Prostate gland (tissue), 2 donors: Measurements from ENCODE around the gene CTNND2. TPM values are rescaled to one million over a fixed set of nuclear protein-coding genes. Genes with fewer than 3 reads are reported as not detected.

Experiments used
- DNase-seq: peaks from one replicate; pipeline ENCODE4 v3.0.0-alpha.2; 2019; ENCODE audit warnings: low spot score
- H3K27ac ChIP-seq, 2 donors: fragments of 200-600 bp; sonication (generic); 2 replicates each; pipeline ENCODE4 v1.5.1; 2017 to 2019
- H3K27me3 ChIP-seq: fragments of 200-600 bp; sonication (generic); replicated peaks from 2 replicates; pipeline ENCODE4 v1.5.1; 2019; ENCODE audit not compliant: insufficient read depth
- H3K36me3 ChIP-seq, 2 donors: fragments of 200-600 bp; sonication (generic); 1 replicate in 1 of 2; 2 replicates in 1 of 2; pipeline versions ENCODE4 v1.5.1 to v1.8.1; 2017 to 2019
- H3K4me1 ChIP-seq: fragments of 200-600 bp; sonication (generic); replicated peaks from 2 replicates; pipeline ENCODE4 v1.5.1; 2019
- H3K4me3 ChIP-seq, 2 donors: fragments of 200-600 bp; sonication (generic); 2 replicates each; pipeline ENCODE4 v1.5.1; 2017 to 2019
- H3K9me3 ChIP-seq: fragments of 200-600 bp; sonication (generic); 2 replicates; pipeline ENCODE4 v1.5.1; 2017
- CTCF ChIP-seq, 4 experiments: fragments of 200-600 bp in 2 of 4; fragments of 450-650 bp in 2 of 4; sonication (generic) in 2 of 4; IDR thresholded peaks; 1 replicate in 3 of 4; 2 replicates in 1 of 4; pipeline ENCODE4 v1.5.1; 2016 to 2019; ENCODE audit warnings: antibody characterized with exemption in 4 of 4, mild to moderate bottlenecking in 2 of 4, moderate library complexity in 2 of 4
- POLR2A ChIP-seq: fragments of 450-650 bp; IDR thresholded peaks from one replicate; pipeline ENCODE4 v1.6.1; 2016; ENCODE audit warnings: antibody characterized with exemption, mild to moderate bottlenecking
- POLR2AphosphoS5 ChIP-seq: sonication (generic); formaldehyde crosslinking; IDR thresholded peaks from one replicate; pipeline ENCODE4 v1.6.1; 2017; ENCODE audit warnings: antibody characterized with exemption
- WGBS: methylation state at CpG from one replicate; pipeline ENCODE4 v1.1.5; 2018; 5-methylcytosine and 5-hydroxymethylcytosine counted together
- intact Hi-C: fragments of 100-400 bp; cut with DNase I; formaldehyde crosslinking; loops from one replicate; pipeline ENCODE4 v1.14.2; 2022
- total RNA-seq, 2 donors: library from RNA; depleted of rRNA; stranded (reverse); fragments of >200 nt; gene quantifications; one replicate each; pipeline ENCODE4 v1.1.0, GENCODE V29; 2016

The CTNND2 gene
- total RNA-seq, 2 donors from 2014 or later: 5.5 to 11.2 TPM

- Histone ChIP-seq H3K27ac (no peak overlapping the region), H3K4me3 (no peak overlapping the region), H3K9me3 (no peaks in the 10 kb centered on the region), H3K27me3 (no peaks in the 10 kb centered on the region), H3K4me1 (no peaks in the 10 kb centered on the region), H3K36me3 (no peaks in the 10 kb centered on the region)
- WGBS: 93% methylated on average over 1 of the region's 1 CpG
- TF ChIP-seq CTCF (IDR thresholded peaks at IDR 0.05): no peak
- TF ChIP-seq POLR2AphosphoS5: no peak
- no peak for TF ChIP-seq POLR2A
- intact Hi-C loops: no loop called here
- DNase-seq: no peak
These were observed 199.3 kb downstream of the CTNND2 start for GRCh38 chr5:11704916-11705315.

- intact Hi-C loops: no loop called here
- Histone ChIP-seq H3K27ac (no peak overlapping the region), H3K36me3 (no peaks in the 10 kb centered on the region), H3K4me1 (no peaks in the 10 kb centered on the region), H3K27me3 (no peaks in the 10 kb centered on the region), H3K9me3 (no peaks in the 10 kb centered on the region), H3K4me3 (no peak overlapping the region)
- TF ChIP-seq POLR2AphosphoS5: no peak
- no peak for TF ChIP-seq POLR2A
- TF ChIP-seq CTCF (IDR thresholded peaks at IDR 0.05): no peak
- 91% methylated on average over 6 of the region's 6 CpGs for WGBS
- DNase-seq: no peak
These were observed 203.9 kb downstream of the CTNND2 start for GRCh38 chr5:11700391-11700790.

GRCh38 chr5:11692636-11693035 is 211.6 kb downstream of the CTNND2 start:
- Histone ChIP-seq H3K9me3 (no peaks in the 10 kb centered on the region), H3K4me3 (no peak overlapping the region), H3K27ac (no peak overlapping the region), H3K27me3 (no peaks in the 10 kb centered on the region), H3K4me1 (no peaks in the 10 kb centered on the region), H3K36me3 (no peaks in the 10 kb centered on the region)
- TF ChIP-seq CTCF (IDR thresholded peaks at IDR 0.05) (no peak), POLR2AphosphoS5 (no peak), POLR2A (no peak)
- intact Hi-C loops: no loop called here
- 86% methylated on average over 7 of the region's 7 CpGs for WGBS
- DNase-seq: no peak

- intact Hi-C loops: no loop called here
- Histone ChIP-seq H3K4me3 (no peak overlapping the region), H3K36me3 (no peaks in the 10 kb centered on the region), H3K9me3 (no peaks in the 10 kb centered on the region), H3K27ac (no peak overlapping the region), H3K4me1 (no peaks in the 10 kb centered on the region), H3K27me3 (no peaks in the 10 kb centered on the region)
- TF ChIP-seq POLR2AphosphoS5: no peak
- no peak for DNase-seq
- WGBS: 92% methylated on average over 1 of the region's 1 CpG
These were observed 216.7 kb downstream of the CTNND2 start for GRCh38 chr5:11687498-11687897.

- Histone ChIP-seq H3K36me3 (no peaks in the 10 kb centered on the region), H3K4me1 (no peaks in the 10 kb centered on the region), H3K27me3 (no peaks in the 10 kb centered on the region), H3K27ac (no peak overlapping the region), H3K4me3 (no peak overlapping the region), H3K9me3 (no peaks in the 10 kb centered on the region)
- no peak for DNase-seq
- no peak for TF ChIP-seq CTCF (IDR thresholded peaks at IDR 0.05)
- no peak for TF ChIP-seq POLR2AphosphoS5
- TF ChIP-seq POLR2A: no peak
- intact Hi-C loops: no loop called here
- WGBS: 69% methylated on average over 2 of the region's 2 CpGs
These were observed 219.6 kb downstream of the CTNND2 start for GRCh38 chr5:11684607-11685006.
